ENCODE data around the gene NFIB.

NFIB gene

GRCh38 chr9:14242150-14242805 lies 71.7 kb downstream of the NFIB start:
- DNase-seq (ENCODE audit: low spot score) = no peak

DNA sequence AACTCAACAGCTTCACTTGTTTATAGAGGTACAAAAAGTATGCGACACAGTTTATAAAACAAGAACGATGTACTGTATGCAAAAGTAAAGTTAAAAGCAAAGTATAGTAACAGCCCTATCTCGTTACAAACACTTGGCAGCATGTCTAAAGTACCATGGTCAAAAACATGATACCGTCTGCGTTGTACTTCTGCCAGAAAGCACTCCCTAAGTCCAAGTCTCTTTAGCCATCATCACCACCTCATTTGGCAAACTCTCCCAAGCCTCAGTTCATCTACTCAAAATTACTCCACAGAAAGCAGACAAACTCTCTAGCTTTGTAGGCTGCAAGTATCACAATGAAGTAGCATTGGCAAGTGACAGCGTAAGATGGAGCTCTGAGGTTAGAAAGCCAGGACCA lies 73.4 kb downstream of the NFIB start:
- no peak for DNase-seq (ENCODE audit: low spot score)

GRCh38 chr9:14238518-14238917 lies 75.4 kb downstream of the NFIB start:
- DNase-seq (ENCODE audit: low spot score) = peak; percentile 15

GRCh38 chr9:14238079-14238478 lies 75.9 kb downstream of the NFIB start:
- DNase-seq (ENCODE audit: low spot score) = no peak

DNA sequence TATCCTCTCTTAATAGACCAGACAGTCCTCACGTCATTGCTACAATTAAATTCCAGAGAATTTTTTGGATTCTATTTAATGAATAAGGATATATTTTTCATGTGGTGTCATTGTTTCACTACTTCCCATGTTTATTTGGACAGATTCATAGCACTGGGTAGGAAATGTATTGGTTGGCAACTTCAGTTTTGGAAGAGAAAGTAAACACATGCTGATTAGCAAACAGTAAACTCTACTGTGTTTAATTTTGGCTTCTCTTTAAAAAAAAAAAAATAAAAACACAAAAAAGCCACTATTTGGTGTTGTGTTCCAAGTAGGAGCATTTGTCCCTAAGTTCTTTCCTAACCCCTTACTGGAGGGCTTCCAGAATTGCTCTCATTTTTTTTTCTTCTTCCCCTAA lies 77.3 kb downstream of the NFIB start:
- no peak for DNase-seq (ENCODE audit: low spot score)

GRCh38 chr9:14232111-14232510 lies 81.8 kb downstream of the NFIB start:
- DNase-seq (ENCODE audit: low spot score) = no peak

- DNase-seq (ENCODE audit: low spot score) = no peak
Measured at GRCh38 chr9:14231196-14231990, 82.5 kb downstream of the NFIB start.

GRCh38 chr9:14228602-14229001 lies 85.3 kb downstream of the NFIB start:
- no peak for DNase-seq (ENCODE audit: low spot score)

GRCh38 chr9:14226855-14227532 lies 86.9 kb downstream of the NFIB start:
- no peak for DNase-seq (ENCODE audit: low spot score)

DNA sequence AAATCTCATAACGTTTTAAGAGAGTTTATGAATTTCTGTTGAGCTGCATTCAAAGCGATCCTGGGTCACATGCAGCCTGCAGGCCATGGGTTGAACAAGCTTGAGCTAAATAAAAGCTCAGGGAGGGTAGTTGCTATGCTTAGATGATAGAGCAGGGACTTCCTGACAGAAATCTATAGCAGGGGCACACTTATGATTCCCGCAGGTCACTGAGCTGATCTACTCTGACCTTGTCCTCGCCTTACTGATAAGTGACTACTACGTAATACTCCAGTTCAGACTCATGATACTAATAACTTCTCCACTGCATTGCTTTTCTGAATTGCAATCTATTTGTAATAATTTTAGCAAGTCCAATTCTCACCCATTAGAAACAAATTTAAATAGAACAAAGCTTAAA lies 90.9 kb downstream of the NFIB start:
- no peak for DNase-seq (ENCODE audit: low spot score)

GRCh38 chr9:14222149-14222835 lies 91.6 kb downstream of the NFIB start:
- no peak for DNase-seq (ENCODE audit: low spot score)

- DNase-seq (ENCODE audit: low spot score) = peak; percentile 66
Measured at GRCh38 chr9:14221558-14221957, 92.4 kb downstream of the NFIB start.

DNA sequence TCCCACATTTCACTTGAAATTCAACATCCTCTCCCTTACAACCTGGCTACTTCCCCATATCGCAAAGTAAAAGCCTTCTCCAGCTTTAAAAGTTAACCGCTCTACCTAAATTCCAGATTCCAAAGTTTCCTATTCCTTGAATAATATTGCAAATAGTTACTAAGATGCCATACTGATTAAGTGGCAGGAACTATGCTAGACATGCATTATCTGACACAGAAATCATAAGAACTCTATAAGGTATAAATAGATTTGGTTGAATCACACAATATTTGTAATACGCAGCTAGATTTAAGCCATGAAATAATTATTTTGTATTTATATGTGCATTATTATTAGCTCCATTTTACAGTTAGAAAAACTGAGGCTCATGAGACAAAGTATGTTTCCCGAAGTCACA lies 92.8 kb downstream of the NFIB start:
- no peak for DNase-seq (ENCODE audit: low spot score)

DNA sequence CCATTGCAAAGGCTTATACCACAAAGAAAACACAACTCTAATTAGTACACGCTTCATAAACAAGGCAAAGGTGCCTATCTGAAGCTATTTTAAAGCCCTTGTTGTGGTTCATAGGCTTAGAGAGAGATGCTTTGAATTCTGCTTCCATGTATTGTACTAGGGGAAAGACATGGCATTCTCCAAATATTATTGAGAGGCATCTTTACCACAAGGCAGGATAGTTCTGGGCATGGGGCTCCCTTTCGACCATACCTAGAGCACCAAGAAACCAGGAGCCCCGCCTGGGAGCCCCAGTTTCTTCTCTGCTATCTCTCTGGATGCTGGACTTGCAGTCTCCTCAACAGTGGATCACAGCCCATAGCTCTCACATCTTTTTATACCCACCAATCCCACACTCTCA lies 93.7 kb downstream of the NFIB start:
- DNase-seq (ENCODE audit: low spot score) = no peak

DNA sequence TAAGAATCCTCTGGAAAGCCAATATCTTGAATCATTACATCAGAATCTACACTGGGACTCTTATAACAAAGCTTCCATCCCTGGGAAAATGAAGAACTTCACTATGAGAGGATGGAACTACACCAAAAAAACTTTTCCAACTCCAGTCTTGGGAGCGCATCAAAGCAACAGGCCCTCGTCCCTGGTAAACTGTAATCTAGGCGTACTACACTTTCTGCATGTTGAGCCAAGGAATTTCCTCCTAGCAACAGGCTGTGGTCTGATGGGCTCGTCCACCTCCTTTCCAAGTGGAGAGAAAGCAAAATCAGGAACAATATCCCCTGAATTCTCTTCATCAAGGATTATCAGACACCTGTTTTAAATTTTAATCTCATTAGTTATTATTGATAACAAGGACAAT lies 94.1 kb downstream of the NFIB start:
- DNase-seq (ENCODE audit: low spot score) = no peak

GRCh38 chr9:14218253-14218652 lies 95.7 kb downstream of the NFIB start:
- DNase-seq (ENCODE audit: low spot score) = no peak

DNA sequence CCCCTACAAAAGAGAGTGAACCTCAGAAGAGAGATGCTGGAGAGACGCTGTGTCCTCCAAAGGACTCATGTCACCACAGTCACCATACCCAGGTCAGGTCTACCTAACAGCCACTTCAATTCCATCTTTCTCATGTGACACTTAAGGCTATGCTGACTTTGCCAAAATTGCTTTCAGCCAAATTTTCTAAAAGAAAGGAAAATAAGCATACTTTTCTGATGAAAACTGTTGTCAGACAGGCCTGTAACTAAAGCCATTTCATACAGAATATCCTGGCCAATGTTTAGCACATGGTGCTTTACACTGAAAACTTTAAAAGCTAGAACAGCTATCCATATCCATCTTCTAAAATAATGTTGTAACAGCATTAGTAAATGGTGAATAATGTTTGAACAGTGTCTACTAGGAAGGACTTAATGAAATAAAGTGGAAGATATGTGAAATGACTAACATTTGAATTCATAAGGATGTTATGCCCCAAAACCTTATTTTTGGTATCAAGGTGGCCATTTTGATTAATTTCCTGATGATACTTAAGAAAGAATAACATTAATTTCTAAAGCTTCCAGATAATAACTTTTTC lies 97.2 kb downstream of the NFIB start:
- no peak for DNase-seq (ENCODE audit: low spot score)

DNA sequence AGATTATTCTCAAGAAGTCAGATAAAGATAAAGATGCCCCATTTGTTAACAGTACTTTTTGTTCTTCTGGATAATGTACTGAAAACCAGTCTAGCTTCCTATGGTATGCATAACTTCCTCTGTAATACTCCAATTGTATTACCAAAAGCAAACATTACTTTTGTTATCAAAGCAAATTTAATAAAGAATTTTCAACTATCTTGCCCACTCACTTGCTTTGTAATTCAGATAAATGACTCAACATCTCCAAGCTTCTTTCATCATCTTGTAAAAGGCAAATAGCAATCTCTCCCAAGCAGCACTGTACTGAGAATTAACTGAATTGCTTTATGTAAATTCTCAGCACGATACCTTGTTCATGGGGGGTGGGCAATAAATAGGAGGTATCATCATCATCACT lies 98.3 kb downstream of the NFIB start:
- no peak for DNase-seq (ENCODE audit: low spot score)

- DNase-seq (ENCODE audit: low spot score) = no peak
Measured at GRCh38 chr9:14214693-14215092, 99.2 kb downstream of the NFIB start.

GRCh38 chr9:14214065-14214684 lies 99.8 kb downstream of the NFIB start:
- DNase-seq (ENCODE audit: low spot score) = no peak

DNA sequence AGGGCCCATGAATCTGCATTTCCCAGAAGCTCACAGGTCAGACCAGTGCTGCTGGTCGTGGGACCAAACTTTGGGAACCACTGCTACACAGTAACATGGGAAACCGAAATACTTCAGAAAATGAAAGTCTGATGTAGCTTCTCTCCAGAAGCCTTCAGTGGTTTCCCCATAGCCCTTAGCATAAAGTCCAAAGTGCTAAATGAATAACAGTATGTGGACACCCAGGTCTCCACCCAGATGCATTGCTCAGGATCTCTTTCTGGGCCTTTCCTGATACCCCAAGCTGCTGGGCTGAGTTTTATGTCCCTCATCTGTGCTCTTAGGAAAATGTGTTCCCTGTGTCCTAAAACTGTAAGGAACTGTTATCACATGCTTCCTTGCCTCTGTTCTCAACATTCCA lies 100.4 kb downstream of the NFIB start:
- no peak for DNase-seq (ENCODE audit: low spot score)
